B cell (primary cell): ENCODE results near the gene ROR2. TPM values are rescaled to one million over a fixed set of nuclear protein-coding genes. Genes with fewer than 3 reads are reported as not detected.

Experiments
- ATAC-seq: fragments of 200-7000 bp; cut with Tn5 transposase; one replicate; pipeline ENCODE4 v1.10.0; 2021; ENCODE audit warnings: low read depth, mild to moderate bottlenecking, moderate number of reproducible peaks, moderate library complexity
- CTCF ChIA-PET: fragments of 350-600 bp; sonication (Branson Sonifier 250); formaldehyde crosslinking; loops from one replicate; lab custom pipeline; 2021; ENCODE audit warnings: antibody characterized with exemption, inconsistent platforms; lab: Charles Lee
- POLR2A ChIA-PET: fragments of 350-600 bp; sonication (Branson Sonifier 250); formaldehyde crosslinking; loops from one replicate; lab custom pipeline; 2021; ENCODE audit warnings: antibody characterized with exemption; lab: Charles Lee
- DNase-seq: peaks from one replicate; pipeline ENCODE4 v3.0.0; 2013
- H2AFZ ChIP-seq: 2 replicates; pipeline ENCODE4 v1.6.1; 2012; ENCODE audit warnings: mild to moderate bottlenecking, low read depth, low read length; ENCODE audit not compliant: insufficient read depth, poor library complexity, severe bottlenecking
- H3K27ac ChIP-seq, 2 donors: 1 replicate in 1 of 2; 2 replicates in 1 of 2; pipeline ENCODE4 v1.5.1; 2012 to 2013; ENCODE audit warnings: low read length in 2 of 2, mild to moderate bottlenecking in 2 of 2, moderate library complexity in 1 of 2
- H3K27me3 ChIP-seq, 4 experiments: fragments of 200-600 bp in 1 of 4; sonication (generic) in 1 of 4; replicated peaks in 1 of 4; 1 replicate in 2 of 4; 2 replicates in 2 of 4; pipeline versions ENCODE4 v1.6.1 to v1.7.0; 2013 to 2016; ENCODE audit warnings: low read length in 3 of 4, mild to moderate bottlenecking in 2 of 4, mixed read lengths in 1 of 4, moderate library complexity in 1 of 4; ENCODE audit not compliant: insufficient read depth in 4 of 4, control insufficient read depth in 3 of 4; ENCODE audit errors: control extremely low read depth in 1 of 4
- H3K36me3 ChIP-seq, 2 experiments: replicated peaks in 1 of 2; 1 replicate in 1 of 2; 2 replicates in 1 of 2; pipeline versions ENCODE4 v1.6.1 to v1.7.1; 2013; ENCODE audit warnings: low read length in 1 of 2; ENCODE audit not compliant: insufficient read depth in 2 of 2, control insufficient read depth in 1 of 2; ENCODE audit errors: control extremely low read depth in 1 of 2, extremely low read depth in 1 of 2
- H3K4me1 ChIP-seq, 2 donors: fragments of 200-600 bp in 1 of 2; sonication (generic) in 1 of 2; 1 replicate in 1 of 2; 2 replicates in 1 of 2; pipeline versions ENCODE4 v1.5.1 to v1.6.1; 2013 to 2017; ENCODE audit warnings: low read length in 2 of 2; ENCODE audit not compliant: control insufficient read depth in 2 of 2, insufficient read depth in 2 of 2
- H3K4me2 ChIP-seq: replicated peaks from 2 replicates; pipeline ENCODE3; 2012; ENCODE audit warnings: mild to moderate bottlenecking, low read depth, low read length; ENCODE audit not compliant: poor library complexity, severe bottlenecking
- H3K4me3 ChIP-seq, 5 experiments: fragments of 200-600 bp in 1 of 5; sonication (generic) in 1 of 5; 1 replicate in 3 of 5; 2 replicates in 2 of 5; pipeline versions ENCODE4 v1.5.1 to v1.7.0; 2011 to 2016; ENCODE audit warnings: low read length in 4 of 5, mild to moderate bottlenecking in 4 of 5, low read depth in 2 of 5, control low read depth in 1 of 5, moderate library complexity in 1 of 5; ENCODE audit not compliant: insufficient read depth in 1 of 5; ENCODE audit errors: control extremely low read depth in 1 of 5, extremely low read depth in 1 of 5
- H3K79me2 ChIP-seq: fragments of 200-600 bp; sonication (generic); one replicate; pipeline ENCODE4 v1.6.0; 2016; ENCODE audit warnings: low read length; ENCODE audit not compliant: control insufficient read depth, insufficient read depth
- H3K9ac ChIP-seq: fragments of 200-600 bp; sonication (generic); 2 replicates; pipeline ENCODE4 v1.6.1; 2017; ENCODE audit warnings: mild to moderate bottlenecking, low read length, moderate library complexity
- H3K9me3 ChIP-seq, 3 donors: one replicate each; pipeline versions ENCODE4 v1.6.1 to v1.7.1; 2013; ENCODE audit warnings: low read length in 2 of 3; ENCODE audit not compliant: control insufficient read depth in 2 of 3, insufficient read depth in 1 of 3; ENCODE audit errors: control extremely low read depth in 1 of 3
- H4K20me1 ChIP-seq: 2 replicates; pipeline ENCODE4 v1.6.0; 2012; ENCODE audit warnings: mild to moderate bottlenecking, low read length; ENCODE audit not compliant: insufficient read depth, control insufficient read depth, poor library complexity, severe bottlenecking
- H3K27ac Mint-ChIP-seq: one replicate; pipeline ENCODE4 v1.8.0; 2021; ENCODE audit warnings: mixed read lengths
- H3K27me3 Mint-ChIP-seq: one replicate; pipeline ENCODE4 v1.8.0; 2021; ENCODE audit warnings: mixed read lengths
- H3K4me1 Mint-ChIP-seq: one replicate; pipeline ENCODE4 v1.8.0; 2021; ENCODE audit warnings: mixed read lengths
- H3K4me3 Mint-ChIP-seq: one replicate; pipeline ENCODE4 v1.8.0; 2021; ENCODE audit warnings: mixed read lengths
- H3K9me3 Mint-ChIP-seq: one replicate; pipeline ENCODE4 v1.8.0; 2022; ENCODE audit warnings: mixed read lengths; ENCODE audit not compliant: insufficient read depth
- EZH2 ChIP-seq: IDR thresholded peaks from 2 replicates; pipeline ENCODE4 v1.6.1; 2012; ENCODE audit warnings: borderline replicate concordance, low read depth, mild to moderate bottlenecking, moderate library complexity, low read length; ENCODE audit not compliant: insufficient read depth, poor library complexity, severe bottlenecking
- WGBS: methylation state at CpG from one replicate; pipeline ENCODE4 v1.1.5; 2013; ENCODE audit warnings: missing lambda C conversion rate; ENCODE audit not compliant: insufficient coverage; 5-methylcytosine and 5-hydroxymethylcytosine counted together
- intact Hi-C: fragments of 100-400 bp; cut with micrococcal nuclease; formaldehyde crosslinking; loops from one replicate; pipeline ENCODE4 v1.10.0; 2022
- polyA plus RNA-seq: library from polyadenylated mRNA; depleted of rRNA; stranded (reverse); fragments of >200 nt; gene quantifications from 2 replicates; pipeline ENCODE4 v1.2.3, GENCODE V29; 2012
- total RNA-seq, 2 donors: library from RNA; stranded (reverse); fragments of 120-200 nt in 1 of 2; gene quantifications; 1 replicate in 1 of 2; 2 replicates in 1 of 2; pipeline versions ENCODE4 v1.2.3 to v1.2.4, GENCODE V29; 2013 to 2022
- TF ChIP-seq, protein P1 (sequence below): fragments of 200-600 bp; IDR thresholded peaks from one replicate; pipeline ENCODE4 v1.8.0; 2022; ENCODE audit warnings: antibody characterized with exemption, mild to moderate bottlenecking

The ROR2 gene
- total and polyA plus RNA-seq, 2 donors (not counting 1 experiment from before 2014, with no cell fraction given) = 0.21 to 0.49 TPM

DNA sequence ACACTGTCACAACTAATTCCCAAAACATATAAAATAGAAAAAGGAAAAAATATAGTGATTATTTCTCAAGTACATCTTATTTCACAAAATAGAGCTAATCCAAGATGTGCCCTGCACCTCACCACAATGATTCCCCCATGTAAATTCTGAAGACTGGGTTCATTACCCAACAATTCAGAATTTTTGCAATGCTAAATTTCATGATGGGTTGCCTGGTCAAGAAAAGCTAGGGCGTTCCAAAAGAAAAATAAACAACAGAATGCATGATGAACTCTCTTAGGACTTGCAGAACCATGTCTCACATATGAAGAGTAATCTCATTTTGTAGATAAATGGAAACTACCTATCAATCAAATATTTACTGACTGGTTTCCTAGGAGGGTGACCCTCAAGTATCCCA is 266.8 kb downstream of the ROR2 start:
- Histone ChIP-seq H3K36me3 (no peaks in the 10 kb centered on the region), H2AFZ (no peak overlapping the region), H3K4me3 (no peak overlapping the region), H4K20me1 (no peaks in the 10 kb centered on the region), H3K4me2 (no peak overlapping the region), H3K79me2 (no peaks in the 10 kb centered on the region), H3K9ac (no peak overlapping the region), H3K27me3 (peaks cover 0 to 25% (median 8%) of the 10 kb centered on the region in 4 experiments), H3K4me1 (peaks cover 0 to 7% of the 10 kb centered on the region in 2 donors), H3K27ac (no peak overlapping the region), H3K9me3 (peaks cover 0 to 2% (median 0%) of the 10 kb centered on the region in 3 donors)
- no CpG with 5 or more reads among the region's 1 CpG for WGBS
- CTCF ChIA-PET = interaction anchor here (1.5 kb wide), 1 partner anchor 768 kb away, joined by 7 read pairs; no protein-coding TSS in a partner anchor
- Mint-ChIP-seq H3K4me1 (peaks cover 5% of the 10 kb centered on the region), H3K27ac (no peak overlapping the region), H3K9me3 (no peaks in the 10 kb centered on the region), H3K27me3 (peaks cover 36% of the 10 kb centered on the region), H3K4me3 (no peak overlapping the region)
- TF ChIP-seq EZH2 = no peak
- TF ChIP-seq, protein P1, sequence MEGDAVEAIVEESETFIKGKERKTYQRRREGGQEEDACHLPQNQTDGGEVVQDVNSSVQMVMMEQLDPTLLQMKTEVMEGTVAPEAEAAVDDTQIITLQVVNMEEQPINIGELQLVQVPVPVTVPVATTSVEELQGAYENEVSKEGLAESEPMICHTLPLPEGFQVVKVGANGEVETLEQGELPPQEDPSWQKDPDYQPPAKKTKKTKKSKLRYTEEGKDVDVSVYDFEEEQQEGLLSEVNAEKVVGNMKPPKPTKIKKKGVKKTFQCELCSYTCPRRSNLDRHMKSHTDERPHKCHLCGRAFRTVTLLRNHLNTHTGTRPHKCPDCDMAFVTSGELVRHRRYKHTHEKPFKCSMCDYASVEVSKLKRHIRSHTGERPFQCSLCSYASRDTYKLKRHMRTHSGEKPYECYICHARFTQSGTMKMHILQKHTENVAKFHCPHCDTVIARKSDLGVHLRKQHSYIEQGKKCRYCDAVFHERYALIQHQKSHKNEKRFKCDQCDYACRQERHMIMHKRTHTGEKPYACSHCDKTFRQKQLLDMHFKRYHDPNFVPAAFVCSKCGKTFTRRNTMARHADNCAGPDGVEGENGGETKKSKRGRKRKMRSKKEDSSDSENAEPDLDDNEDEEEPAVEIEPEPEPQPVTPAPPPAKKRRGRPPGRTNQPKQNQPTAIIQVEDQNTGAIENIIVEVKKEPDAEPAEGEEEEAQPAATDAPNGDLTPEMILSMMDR = no peak
- DNase-seq (no peak), ATAC-seq (no peak)
- POLR2A ChIA-PET = no interaction called here
- intact Hi-C loops = no loop called here

- Histone ChIP-seq H3K79me2 (no peaks in the 10 kb centered on the region), H3K27ac (no peak overlapping the region), H3K4me3 (no peak overlapping the region), H3K9me3 (peaks cover 0 to 2% (median 0%) of the 10 kb centered on the region in 3 donors), H3K9ac (no peak overlapping the region), H4K20me1 (no peaks in the 10 kb centered on the region), H3K4me1 (peaks cover 0 to 7% of the 10 kb centered on the region in 2 donors), H3K4me2 (no peak overlapping the region), H3K36me3 (no peaks in the 10 kb centered on the region), H2AFZ (no peak overlapping the region), H3K27me3 (peaks cover 0 to 25% (median 9%) of the 10 kb centered on the region in 4 experiments)
- TF ChIP-seq, protein P1 = no peak
- TF ChIP-seq EZH2 = no peak
- peaks cover 5% of the 10 kb centered on the region for H3K4me1 Mint-ChIP-seq
- no peak overlapping the region for H3K27ac Mint-ChIP-seq
- no peak for DNase-seq
- intact Hi-C loops = no loop called here
- H3K27me3 Mint-ChIP-seq = peaks cover 38% of the 10 kb centered on the region
- ChIA-PET CTCF (interaction anchor here (1.5 kb wide), 1 partner anchor 768 kb away, joined by 7 read pairs; no protein-coding TSS in a partner anchor), POLR2A (no interaction called here)
- ATAC-seq = no peak
- H3K9me3 Mint-ChIP-seq = no peaks in the 10 kb centered on the region
- WGBS = 92% methylated on average over 4 of the region's 6 CpGs
- H3K4me3 Mint-ChIP-seq = no peak overlapping the region
These were observed 267.2 kb downstream of the ROR2 start for GRCh38 chr9:91682806-91683205.
